OCI-LY3 (cell line): ENCODE measurements around the gene TTPAL.

ENCODE experiments used
- CTCF ChIP-seq: fragments of 200-600, 300-600 bp; sonication (generic); IDR thresholded peaks from 2 replicates; pipeline ENCODE4 v1.5.1; 2014; ENCODE audit warnings: antibody characterized with exemption, low read length, low read depth
- EZH2phosphoT487 ChIP-seq: fragments of 200-600 bp; shearing (Covaris generic); IDR thresholded peaks from 2 replicates; pipeline ENCODE4 v1.6.1; 2018; ENCODE audit warnings: antibody characterized with exemption, mixed run types, low read depth

GRCh38 chr20:44460795-44461141, 14.9 kb upstream of the TTPAL start:
- peak; percentile 84 for TF ChIP-seq CTCF
- TF ChIP-seq EZH2phosphoT487: no peak
